Measurements from ENCODE around the gene AIRE. TPM values are rescaled to one million over a fixed set of nuclear protein-coding genes. Genes with fewer than 3 reads are reported as not detected.
"Not testable (repeated sequence)": the region's sequence is repeated elsewhere in the genome, so short reads cannot be mapped to it uniquely, and the experiment has no call there.

The AIRE gene
- not detected in 2 replicates for polyA plus RNA-seq (2011; rRNA removed)
- not detected in 2 replicates for polyA minus RNA-seq (2011; rRNA and poly(A)+ RNA removed)

DNA sequence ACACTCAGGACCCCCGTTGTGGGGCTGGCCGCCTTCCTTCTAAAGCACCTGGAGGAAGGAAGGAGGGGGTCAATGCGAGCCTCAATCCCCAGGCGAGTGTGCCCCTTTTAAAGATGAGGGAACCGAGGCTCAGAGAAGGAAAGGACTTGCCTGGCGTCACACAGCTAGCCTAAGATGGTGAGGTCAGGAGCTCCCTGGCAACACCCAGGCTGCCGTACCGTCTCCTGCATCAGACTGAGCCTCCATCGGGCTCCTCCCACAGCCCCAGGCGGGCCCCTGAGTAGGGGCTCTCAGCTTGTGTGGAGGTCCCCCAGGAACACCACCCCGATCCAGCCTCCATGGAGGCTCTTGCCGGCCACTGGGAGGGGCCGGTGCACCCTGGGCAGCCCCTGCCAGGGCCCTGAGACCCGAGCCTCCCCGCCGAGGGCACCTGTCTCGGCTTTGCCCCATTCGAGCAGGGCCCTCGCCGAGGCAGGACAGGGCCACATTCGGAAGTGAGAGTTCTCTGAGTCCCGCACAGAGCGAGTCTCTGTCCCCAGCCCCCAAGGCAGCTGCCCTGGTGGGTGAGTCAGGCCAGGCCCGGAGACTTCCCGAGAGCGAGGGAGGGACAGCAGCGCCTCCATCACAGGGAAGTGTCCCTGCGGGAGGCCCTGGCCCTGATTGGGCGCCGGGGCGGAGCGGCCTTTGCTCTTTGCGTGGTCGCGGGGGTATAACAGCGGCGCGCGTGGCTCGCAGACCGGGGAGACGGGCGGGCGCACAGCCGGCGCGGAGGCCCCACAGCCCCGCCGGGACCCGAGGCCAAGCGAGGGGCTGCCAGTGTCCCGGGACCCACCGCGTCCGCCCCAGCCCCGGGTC is at the start of gene AIRE:
TSS of gene AIRE (plus strand) at position 739 of the 855 bp plus-strand sequence. CDS start 131 bp downstream, outside the sequence.
- DNase-seq (ENCODE audit: low read depth, low spot score): no peak
- H3K4me3 ChIP-seq (ENCODE audit: low read depth, low read length): no peak within 1 kb of the TSS

GRCh38 chr21:44240353-44240752 is 45.3 kb upstream of the AIRE start:
- POLR2A ChIA-PET; H3K27me3 ChIP-seq (ENCODE audit: control insufficient read depth, insufficient read depth, low read length); H3K4me3 ChIP-seq (ENCODE audit: low read depth, low read length); CTCF ChIA-PET; H3K9me3 ChIP-seq (ENCODE audit: control insufficient read depth, insufficient read depth, low read length); DNase-seq (ENCODE audit: low read depth, low spot score); H3K27ac ChIP-seq (ENCODE audit: low read depth, low read length): not testable (repeated sequence)

More for the DNA sequence above, at the start of gene AIRE:
- ChIA-PET CTCF (no interaction called here), POLR2A (no interaction called here)
- TF ChIP-seq, protein P1, sequence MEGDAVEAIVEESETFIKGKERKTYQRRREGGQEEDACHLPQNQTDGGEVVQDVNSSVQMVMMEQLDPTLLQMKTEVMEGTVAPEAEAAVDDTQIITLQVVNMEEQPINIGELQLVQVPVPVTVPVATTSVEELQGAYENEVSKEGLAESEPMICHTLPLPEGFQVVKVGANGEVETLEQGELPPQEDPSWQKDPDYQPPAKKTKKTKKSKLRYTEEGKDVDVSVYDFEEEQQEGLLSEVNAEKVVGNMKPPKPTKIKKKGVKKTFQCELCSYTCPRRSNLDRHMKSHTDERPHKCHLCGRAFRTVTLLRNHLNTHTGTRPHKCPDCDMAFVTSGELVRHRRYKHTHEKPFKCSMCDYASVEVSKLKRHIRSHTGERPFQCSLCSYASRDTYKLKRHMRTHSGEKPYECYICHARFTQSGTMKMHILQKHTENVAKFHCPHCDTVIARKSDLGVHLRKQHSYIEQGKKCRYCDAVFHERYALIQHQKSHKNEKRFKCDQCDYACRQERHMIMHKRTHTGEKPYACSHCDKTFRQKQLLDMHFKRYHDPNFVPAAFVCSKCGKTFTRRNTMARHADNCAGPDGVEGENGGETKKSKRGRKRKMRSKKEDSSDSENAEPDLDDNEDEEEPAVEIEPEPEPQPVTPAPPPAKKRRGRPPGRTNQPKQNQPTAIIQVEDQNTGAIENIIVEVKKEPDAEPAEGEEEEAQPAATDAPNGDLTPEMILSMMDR (IDR thresholded peaks at IDR 0.05; ENCODE audit: low read depth, low read length): no peak
- Histone ChIP-seq H3K9me3 (ENCODE audit: control insufficient read depth, insufficient read depth, low read length) (no peaks in the 10 kb centered on the region; the same call in 1 of the 2 replicates), H3K27ac (ENCODE audit: low read depth, low read length) (no peak within 1 kb of the TSS), H3K27me3 (ENCODE audit: control insufficient read depth, insufficient read depth, low read length) (peaks cover 28% of the 10 kb centered on the region)

- CTCF ChIA-PET; H3K9me3 ChIP-seq (ENCODE audit: control insufficient read depth, insufficient read depth, low read length); DNase-seq (ENCODE audit: low read depth, low spot score); H3K27ac ChIP-seq (ENCODE audit: low read depth, low read length); H3K27me3 ChIP-seq (ENCODE audit: control insufficient read depth, insufficient read depth, low read length); H3K4me3 ChIP-seq (ENCODE audit: low read depth, low read length); POLR2A ChIA-PET: not testable (repeated sequence)
These were observed 44.8 kb upstream of the AIRE start, which contains the start of gene ICOSLG for GRCh38 chr21:44240842-44241241. Gene ICOSLG (minus strand): TSS chr21:44240943. CDS start chr21:44240817, 126 bp downstream.

DNA sequence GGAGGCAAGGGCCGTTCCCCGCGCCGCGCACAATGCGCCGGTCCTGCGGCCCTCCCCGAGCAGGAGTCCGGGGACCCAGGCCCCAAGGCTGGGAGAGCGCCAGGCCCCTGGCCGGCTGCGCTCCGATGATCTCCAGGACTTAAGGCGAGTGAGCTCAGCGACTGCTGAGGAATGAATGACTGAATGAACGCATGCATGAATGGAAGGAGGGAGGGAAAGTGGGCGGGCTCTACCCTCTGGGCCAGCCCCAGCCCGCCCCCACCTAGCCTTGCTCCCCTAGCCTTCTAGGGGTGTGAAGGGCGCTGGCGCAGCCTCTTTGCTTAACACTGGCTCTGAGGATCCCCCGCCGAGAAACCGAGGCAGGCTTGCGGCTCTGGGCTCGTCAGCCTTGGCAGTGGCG is 44.4 kb upstream of the AIRE start:
- CTCF ChIA-PET: not testable (repeated sequence)

GRCh38 chr21:44243980-44244379 is 41.7 kb upstream of the AIRE start:
- DNase-seq (ENCODE audit: low read depth, low spot score); H3K27ac ChIP-seq (ENCODE audit: low read depth, low read length); CTCF ChIA-PET; H3K4me3 ChIP-seq (ENCODE audit: low read depth, low read length); H3K27me3 ChIP-seq (ENCODE audit: control insufficient read depth, insufficient read depth, low read length); H3K9me3 ChIP-seq (ENCODE audit: control insufficient read depth, insufficient read depth, low read length); POLR2A ChIA-PET: not testable (repeated sequence)

More for the DNA sequence above, 44.4 kb upstream of the AIRE start:
- H3K27me3 ChIP-seq (ENCODE audit: control insufficient read depth, insufficient read depth, low read length); H3K9me3 ChIP-seq (ENCODE audit: control insufficient read depth, insufficient read depth, low read length); DNase-seq (ENCODE audit: low read depth, low spot score); H3K4me3 ChIP-seq (ENCODE audit: low read depth, low read length); POLR2A ChIA-PET; H3K27ac ChIP-seq (ENCODE audit: low read depth, low read length): not testable (repeated sequence)

- H3K9me3 ChIP-seq (ENCODE audit: control insufficient read depth, insufficient read depth, low read length); H3K27ac ChIP-seq (ENCODE audit: low read depth, low read length); POLR2A ChIA-PET; DNase-seq (ENCODE audit: low read depth, low spot score); H3K4me3 ChIP-seq (ENCODE audit: low read depth, low read length); H3K27me3 ChIP-seq (ENCODE audit: control insufficient read depth, insufficient read depth, low read length); CTCF ChIA-PET: not testable (repeated sequence)
These were observed 37.8 kb upstream of the AIRE start for GRCh38 chr21:44247904-44248303.

DNA sequence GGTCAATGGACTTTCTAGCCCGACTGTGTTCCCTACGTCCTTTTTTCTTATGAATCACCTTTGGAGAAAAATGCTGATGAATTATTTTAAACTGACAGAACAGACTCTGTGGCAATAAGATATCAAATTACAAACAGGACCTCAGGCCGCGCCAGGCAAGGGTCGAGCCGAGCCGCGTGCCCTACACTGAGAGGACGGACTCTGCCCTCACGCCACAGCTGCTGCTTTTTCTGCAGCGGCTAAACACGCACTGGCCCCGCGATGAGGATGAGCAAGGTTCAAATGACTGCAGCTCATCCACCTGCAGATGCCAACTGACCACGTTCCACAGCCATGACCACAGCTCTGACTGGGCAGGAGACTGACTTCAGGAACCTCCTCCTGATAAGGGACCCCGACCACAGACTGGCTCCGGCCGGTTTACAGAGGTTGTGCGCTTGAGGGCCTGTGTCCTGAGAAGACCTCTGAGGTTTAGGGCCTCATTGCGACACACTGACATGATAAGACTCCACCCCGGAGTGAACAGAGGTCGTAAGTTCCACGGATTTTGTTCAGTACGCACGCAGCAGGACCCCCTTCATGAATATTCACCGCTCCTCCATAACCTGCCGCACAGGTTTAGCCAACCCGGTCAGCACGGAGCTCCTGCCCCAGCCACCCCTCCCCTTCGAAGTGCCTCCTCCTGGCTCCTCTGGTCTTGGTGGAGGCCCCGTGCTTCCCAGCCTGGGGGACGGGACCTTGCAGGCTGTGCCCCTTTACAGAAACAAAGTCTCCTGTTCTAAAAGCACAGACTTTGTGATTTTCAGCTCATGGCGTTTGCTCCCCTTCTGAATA is 36.3 kb upstream of the AIRE start:
- H3K4me3 ChIP-seq (ENCODE audit: low read depth, low read length); H3K27ac ChIP-seq (ENCODE audit: low read depth, low read length); H3K27me3 ChIP-seq (ENCODE audit: control insufficient read depth, insufficient read depth, low read length); POLR2A ChIA-PET; CTCF ChIA-PET; H3K9me3 ChIP-seq (ENCODE audit: control insufficient read depth, insufficient read depth, low read length); DNase-seq (ENCODE audit: low read depth, low spot score): not testable (repeated sequence)
